Gastroesophageal sphincter (tissue), 3 donors: ENCODE data around the gene CDH23.

Experiments used
- CTCF ChIP-seq, 4 experiments: fragments of 200-600 bp in 2 of 4; fragments of 450-650 bp in 2 of 4; sonication (generic) in 1 of 4; IDR thresholded peaks; one replicate each; pipeline ENCODE4 v1.5.1; 2017 to 2019; ENCODE audit warnings: antibody characterized with exemption in 4 of 4, mild to moderate bottlenecking in 2 of 4, moderate library complexity in 2 of 4
- EP300 ChIP-seq: sonication (generic); formaldehyde crosslinking; IDR thresholded peaks from one replicate; pipeline ENCODE4 v1.6.1; 2017; ENCODE audit warnings: antibody characterized with exemption, mild to moderate bottlenecking
- POLR2A ChIP-seq, 2 donors: fragments of 450-650 bp; IDR thresholded peaks; one replicate each; pipeline ENCODE4 v1.6.1; 2017; ENCODE audit warnings: antibody characterized with exemption in 2 of 2, mild to moderate bottlenecking in 2 of 2, moderate library complexity in 1 of 2
- POLR2AphosphoS5 ChIP-seq: sonication (generic); formaldehyde crosslinking; IDR thresholded peaks from one replicate; pipeline ENCODE4 v1.6.1; 2017; ENCODE audit warnings: antibody characterized with exemption

GRCh38 chr10:71580415-71580814, 183.7 kb downstream of the CDH23 start:
- TF ChIP-seq CTCF (IDR thresholded peaks at IDR 0.05) (no peak), POLR2AphosphoS5 (no peak), POLR2A (IDR thresholded peaks at IDR 0.05) (no peak), EP300 (no peak)
